ENCODE data around the gene LRP10.
"Not testable (repeated sequence)": the region's sequence is repeated elsewhere in the genome, so short reads cannot be mapped to it uniquely, and the experiment has no call there.

LRP10 gene

DNA sequence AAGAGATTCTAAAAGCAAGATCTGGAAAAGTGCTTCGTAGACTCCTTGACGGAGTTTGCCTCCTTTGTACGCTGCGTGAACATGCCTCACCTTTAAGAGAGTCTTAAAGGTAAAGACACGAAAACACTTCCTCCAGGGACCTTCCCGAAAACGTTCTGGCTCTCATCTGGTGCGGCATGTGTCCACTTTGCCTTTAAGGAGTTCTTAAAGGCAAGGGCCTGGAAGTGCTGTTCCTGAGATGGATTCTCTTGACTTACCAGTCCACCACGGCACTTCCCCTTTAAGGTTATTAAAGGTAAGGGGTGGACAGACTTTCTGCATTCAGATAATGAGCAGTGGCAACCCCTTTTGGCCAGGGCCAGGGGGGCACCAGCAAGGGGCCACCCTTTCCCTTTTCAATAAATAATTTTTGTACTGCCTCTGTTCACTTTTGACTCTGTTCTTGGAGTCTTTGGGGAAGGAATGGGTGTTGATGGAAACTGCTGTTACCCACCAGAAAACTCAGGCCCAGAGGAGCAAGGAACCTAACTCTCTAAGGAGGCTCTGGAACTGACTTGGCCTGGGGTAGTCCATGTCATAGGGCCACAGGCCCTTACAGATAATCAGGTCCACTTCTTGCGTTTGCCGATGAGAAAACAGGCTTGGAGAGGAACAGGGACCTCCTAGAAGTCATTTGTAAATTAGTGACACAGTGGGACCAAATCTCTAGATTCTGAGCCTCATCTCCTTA lies 15.9 kb downstream of the LRP10 start:
- no peak for DNase-seq

- DNase-seq = peak; percentile 63
These were observed 16.4 kb downstream of the LRP10 start for GRCh38 chr14:22887990-22888378.

- no peak for DNase-seq
These were observed 17.1 kb downstream of the LRP10 start for GRCh38 chr14:22888662-22889061.

- no peak for DNase-seq
These were observed 18.9 kb downstream of the LRP10 start for GRCh38 chr14:22890416-22890815.

GRCh38 chr14:22892488-22892887 lies 20.9 kb downstream of the LRP10 start:
- DNase-seq = no peak

DNA sequence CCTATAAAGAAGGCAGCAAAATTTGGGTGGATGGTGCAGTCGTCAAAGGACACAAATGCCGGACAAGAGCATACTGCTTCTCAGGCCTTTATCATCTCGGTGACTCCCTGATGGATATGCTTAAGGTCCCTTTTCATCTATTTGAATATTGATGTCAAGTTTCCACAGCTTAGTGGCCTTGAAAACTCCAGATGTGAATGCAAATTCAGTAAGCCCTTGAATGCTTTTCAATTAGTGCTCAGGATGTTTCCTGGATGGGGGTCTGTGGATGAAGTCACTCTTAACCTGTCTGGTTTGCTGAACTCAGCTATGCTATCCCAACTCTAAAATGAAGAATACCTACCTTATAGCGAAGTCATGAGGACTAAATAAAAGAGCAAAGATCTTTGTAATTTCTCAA lies 22.2 kb downstream of the LRP10 start:
- DNase-seq = no peak

- DNase-seq = no peak
These were observed 23.9 kb downstream of the LRP10 start for GRCh38 chr14:22895402-22895801.

GRCh38 chr14:22896356-22896755 lies 24.8 kb downstream of the LRP10 start:
- DNase-seq = no peak

DNA sequence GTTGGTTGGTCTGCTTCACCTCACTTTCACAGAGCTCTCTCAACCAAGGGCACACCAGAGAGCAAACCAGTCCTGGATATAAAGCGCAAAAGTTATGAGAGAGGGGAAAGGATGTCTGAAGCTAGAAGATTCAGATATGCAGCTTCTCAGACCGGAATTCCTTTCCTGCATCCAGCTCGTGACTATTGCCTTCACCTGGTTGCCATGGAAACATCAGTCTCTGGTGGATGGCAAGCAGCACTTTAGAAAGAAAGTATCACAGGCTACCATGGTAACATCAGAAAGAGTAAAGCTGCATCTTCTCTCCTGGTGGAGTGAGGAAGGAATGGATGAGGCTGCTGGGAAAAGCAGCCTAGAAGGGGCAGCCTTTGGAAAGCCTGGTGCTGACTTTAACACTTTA lies 25.2 kb downstream of the LRP10 start:
- DNase-seq = no peak

DNA sequence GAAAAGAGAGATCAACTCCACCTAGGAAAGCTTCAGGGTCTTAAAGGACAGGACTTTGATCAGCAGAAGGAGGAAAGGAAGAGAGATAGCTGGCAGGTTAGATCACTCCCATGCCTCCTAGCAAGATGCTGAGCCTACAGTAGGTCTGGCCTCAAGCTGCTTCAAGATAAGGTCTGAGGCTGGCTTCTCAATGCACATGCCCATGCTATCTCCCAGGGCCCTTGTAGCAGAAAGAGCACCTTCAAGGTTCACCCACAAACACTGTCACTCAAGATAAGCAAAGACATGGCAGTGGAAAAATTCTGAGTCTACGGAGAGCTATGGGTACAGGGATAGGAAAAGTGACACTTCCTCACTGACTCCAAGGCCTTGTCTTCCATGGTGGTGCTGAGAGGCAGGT lies 25.8 kb downstream of the LRP10 start:
- no peak for DNase-seq

DNA sequence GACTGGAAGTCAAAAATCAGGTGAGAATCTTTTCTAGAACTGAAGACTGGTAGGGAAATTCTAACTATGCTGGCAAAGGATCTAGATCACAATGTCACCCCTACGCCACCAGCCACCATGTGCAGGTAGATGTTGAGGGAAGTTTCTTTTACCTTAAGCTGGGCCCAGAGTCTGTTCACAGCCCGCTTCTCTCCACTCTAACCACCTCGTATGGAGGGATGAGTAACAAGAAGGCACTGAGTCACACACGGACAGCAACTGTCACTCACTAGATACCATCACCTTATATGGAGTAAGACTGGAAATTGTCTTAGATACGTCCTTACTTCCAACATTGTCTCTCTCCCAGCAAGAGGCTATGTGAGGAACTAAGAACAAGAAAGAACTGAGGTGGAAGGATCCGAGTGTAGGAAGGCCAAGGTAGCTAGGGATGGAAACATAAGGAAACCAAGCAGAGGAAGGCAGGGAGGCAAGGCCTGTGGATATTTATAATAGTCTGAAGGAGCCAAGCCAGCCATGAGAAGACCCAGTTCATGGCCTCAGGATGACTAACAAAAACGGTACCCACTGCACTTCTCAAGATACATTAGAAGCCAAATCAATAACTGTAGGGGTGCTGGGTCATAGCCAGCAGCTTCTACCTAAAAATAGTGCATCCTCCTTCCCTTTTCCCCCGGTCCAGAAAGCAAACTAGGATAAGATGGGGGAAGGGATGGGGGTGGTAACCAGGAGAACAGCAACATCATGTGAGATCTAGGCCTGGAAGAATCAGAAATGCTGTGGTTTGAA lies 27.0 kb downstream of the LRP10 start:
- DNase-seq = no peak

GRCh38 chr14:22900081-22900799 lies 28.7 kb downstream of the LRP10 start:
- DNase-seq = peak; percentile 32

- DNase-seq = no peak
These were observed 30.3 kb downstream of the LRP10 start for GRCh38 chr14:22901799-22902198.

DNA sequence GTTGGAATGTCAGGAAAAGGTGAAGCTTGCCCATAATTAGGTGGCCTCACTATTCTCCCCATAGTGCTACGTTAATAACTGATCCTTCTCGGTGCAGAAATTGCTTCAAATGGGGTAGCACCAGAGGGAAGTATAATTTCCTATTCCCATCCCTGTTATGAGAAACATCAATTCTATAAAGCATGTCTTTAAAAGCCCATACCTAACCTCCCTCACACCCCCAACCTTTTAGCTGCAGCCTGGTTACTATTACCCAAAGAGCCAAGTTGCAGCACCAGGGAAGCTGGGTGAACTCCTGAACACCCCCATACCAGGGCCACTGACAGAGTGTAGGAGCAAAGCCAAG lies 32.2 kb downstream of the LRP10 start:
- DNase-seq = no peak

DNA sequence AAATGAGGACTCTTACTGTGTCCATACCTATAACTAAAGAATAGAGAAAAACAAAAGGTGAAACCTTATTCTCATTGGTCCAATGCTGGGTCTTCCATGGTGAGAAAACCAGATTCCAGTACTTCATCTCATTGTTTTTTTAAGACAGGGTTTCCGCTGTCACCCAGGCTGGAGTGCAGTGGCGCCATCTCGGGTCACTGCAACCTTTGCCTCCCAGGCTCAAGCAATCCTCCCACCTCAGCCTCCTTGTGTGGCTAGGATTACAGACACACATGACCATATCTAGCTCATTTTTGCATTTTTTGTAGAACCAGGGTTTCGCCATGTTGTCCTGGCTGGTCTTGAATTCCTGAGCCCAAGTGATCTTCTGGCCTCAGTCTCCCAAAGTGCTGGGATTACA lies 34.1 kb downstream of the LRP10 start:
- no peak for DNase-seq

- no peak for DNase-seq
These were observed 34.5 kb downstream of the LRP10 start for GRCh38 chr14:22906073-22906472.

DNA sequence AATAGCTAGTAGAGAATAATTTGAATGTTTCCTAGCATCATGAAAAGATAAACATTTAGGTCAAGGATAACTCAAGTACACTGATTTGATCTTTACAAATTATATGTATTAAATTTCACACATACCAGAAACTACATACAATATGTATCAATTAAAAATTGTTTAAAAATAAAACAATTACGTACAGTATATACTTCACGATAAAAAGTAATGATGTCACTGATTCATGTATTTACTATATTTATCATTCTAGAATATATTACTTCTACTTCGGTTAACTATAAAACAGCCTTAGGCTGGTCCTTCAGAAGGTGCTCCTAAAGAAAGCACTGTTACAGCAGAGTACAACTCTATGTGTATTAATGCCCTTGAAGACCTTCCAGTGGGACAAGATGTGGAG lies 35.9 kb downstream of the LRP10 start:
- DNase-seq = no peak

DNA sequence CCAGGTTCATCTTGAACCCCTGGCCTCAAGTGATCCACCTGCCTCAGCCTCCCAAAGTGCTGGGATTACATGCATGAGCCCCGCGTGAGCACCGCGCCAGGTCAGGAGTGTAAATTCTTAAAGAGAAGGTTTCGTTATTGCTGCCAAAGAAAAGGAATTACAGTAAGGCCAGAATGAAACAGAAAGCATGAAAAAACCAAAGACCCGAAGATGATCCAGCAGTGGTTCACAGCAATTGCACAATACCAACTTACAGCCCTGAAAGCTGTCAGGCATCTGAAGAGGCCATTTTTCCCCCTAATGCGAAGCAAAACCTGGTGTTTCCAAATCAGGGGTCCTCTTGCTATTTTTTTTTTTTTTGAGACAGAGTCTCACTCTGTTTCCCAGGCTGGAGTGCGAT lies 37.1 kb downstream of the LRP10 start:
- DNase-seq = no peak

DNA sequence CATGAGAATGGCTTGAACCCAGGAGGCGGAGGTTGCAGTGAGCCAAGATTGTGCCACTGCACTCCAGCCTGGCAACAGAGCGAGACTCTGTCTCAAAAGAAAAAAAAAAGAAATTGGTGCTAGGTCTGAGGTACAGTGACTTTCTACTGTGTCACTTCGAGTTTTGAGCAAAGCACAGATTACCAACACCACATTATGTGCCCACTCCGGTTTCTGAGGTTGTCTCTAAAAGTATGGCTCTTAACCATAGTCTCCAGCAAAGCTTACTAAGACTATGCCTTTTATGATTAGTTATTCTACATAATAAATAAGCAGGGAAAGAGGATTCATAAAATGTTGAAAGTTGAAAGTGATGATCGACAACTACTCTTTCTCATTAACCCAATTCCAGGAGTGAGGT lies 39.4 kb downstream of the LRP10 start:
- DNase-seq = no peak

DNA sequence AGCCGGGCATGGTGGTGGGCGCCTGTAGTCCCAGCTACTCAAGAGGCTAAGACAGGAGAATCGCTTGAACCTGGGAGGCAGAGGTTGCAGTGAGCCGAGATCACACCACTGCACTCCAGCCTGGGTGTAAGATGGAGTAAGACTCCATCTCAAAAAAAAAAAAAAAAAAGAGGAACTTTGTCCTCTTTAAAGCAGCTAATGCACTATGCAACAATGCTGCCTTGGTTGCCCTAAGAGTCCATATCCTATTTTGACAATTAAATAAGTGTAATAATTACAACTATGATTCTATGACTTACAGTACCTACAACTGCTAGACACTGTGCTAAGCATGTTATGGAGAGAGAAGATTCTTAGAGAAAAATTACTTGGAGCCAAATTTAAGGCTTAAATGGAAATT lies 43.3 kb downstream of the LRP10 start:
- not testable (repeated sequence) for DNase-seq

DNA sequence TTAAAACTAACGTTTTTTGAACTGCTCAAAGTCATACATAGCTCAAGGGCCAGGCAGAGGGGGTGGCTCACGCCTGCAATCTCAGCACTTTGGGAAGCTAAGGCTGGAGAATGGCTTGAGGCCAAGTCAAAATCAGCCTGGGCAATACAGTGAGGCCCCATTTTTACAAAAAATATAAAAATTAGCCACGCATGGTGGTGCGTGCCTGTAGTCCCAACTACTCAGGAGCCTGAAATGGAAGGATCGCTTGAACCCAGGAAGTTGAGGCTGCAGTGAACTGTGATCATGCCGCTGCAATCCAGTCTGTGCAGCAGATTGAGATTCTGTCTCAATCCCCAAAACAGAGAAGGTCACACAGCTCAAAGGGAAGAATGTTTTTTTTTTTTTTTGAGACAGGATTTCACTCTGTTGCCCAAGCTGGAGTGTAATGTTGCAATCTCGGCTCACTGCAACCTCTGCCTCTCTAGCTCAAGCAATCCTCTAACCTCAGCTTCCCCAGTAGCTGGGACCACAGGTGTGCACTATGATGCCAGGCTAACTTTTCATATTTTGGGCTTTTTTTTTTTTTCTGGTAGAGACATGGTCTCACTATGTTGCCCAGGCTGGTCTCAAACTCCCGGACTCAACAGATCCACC lies 44.5 kb downstream of the LRP10 start:
- DNase-seq = no peak

- DNase-seq = peak; percentile 99
These were observed 47.5 kb downstream of the LRP10 start, which contains the start of gene RBM23 for GRCh38 chr14:22918804-22919600. Gene RBM23, minus strand, starts transcription at chr14:22919149.

GRCh38 chr14:22919601-22919921 lies 48.0 kb downstream of the LRP10 start:
- DNase-seq = no peak
